ENCODE measurements around the gene COG4. TPM values are rescaled to one million over a fixed set of nuclear protein-coding genes. Genes with fewer than 3 reads are reported as not detected.

The COG4 gene
- total and polyA plus RNA-seq, 3 experiments from 2014 or later = 48.9 to 51.9 (median 50.7) TPM

DNA sequence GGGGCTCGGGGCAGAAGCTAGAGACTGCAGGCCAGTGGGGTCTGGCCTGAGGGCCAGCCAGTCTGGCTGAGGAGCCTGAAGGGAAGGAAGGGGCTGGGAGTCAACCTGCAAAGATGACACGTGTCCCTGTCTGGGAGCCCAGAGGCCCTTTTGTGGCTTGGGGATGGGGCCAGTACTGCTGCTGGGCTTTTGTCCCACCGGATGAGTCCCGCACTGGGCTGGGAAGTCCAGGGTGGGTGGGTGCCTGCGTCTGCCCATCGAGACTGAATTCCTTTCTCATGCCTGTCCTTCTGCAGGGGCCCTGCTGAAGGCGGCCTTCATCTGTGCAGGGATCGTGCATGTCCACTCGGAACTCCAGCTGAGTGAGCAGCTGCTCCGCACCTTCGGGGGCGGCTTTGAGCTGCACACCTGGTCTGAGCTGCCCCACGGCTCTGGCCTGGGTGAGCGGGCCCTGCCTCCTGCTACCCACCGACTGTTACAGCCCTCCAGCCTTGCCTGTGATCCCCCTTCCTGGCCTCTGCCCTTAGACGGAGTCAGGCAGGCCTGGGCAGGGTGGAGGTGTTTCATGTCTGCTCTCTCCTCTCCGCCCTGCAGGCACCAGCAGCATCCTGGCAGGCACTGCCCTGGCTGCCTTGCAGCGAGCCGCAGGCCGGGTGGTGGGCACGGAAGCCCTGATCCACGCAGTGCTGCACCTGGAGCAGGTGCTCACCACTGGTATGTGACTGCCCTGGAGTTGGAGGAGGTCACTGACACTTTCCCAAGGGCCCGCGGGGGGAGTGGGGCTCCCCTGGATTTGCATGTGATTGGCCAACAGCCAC, 48.1 kb downstream of the COG4 start:
- no peak overlapping the region for H3K27ac ChIP-seq (ENCODE audit: low read depth, low read length)
- no peak overlapping the region for H3K4me3 ChIP-seq (ENCODE audit: low read length)
- H3K36me3 ChIP-seq (ENCODE audit: insufficient read depth, low read length) = no peaks in the 10 kb centered on the region
- no peaks in the 10 kb centered on the region for H3K27me3 ChIP-seq (ENCODE audit: insufficient read depth, low read length, poor library complexity, severe bottlenecking)
- Mint-ChIP-seq H3K27me3 (no peaks in the 10 kb centered on the region), H3K36me3 (peaks cover 0 to 47% (median 0%) of the 10 kb centered on the region in 3 donors), H3K27ac (peak overlapping the region in 2 of 8 donors; percentile 29 to 46), H3K4me1 (peaks cover 0 to 8% (median 1%) of the 10 kb centered on the region in 3 donors), H3K9me3 (no peaks in the 10 kb centered on the region), H3K4me3 (no peak overlapping the region)
- no peak for DNase-seq
- H3K4me1 ChIP-seq (ENCODE audit: insufficient read depth, low read length) = no peaks in the 10 kb centered on the region
- POLR2A ChIA-PET = interaction anchor here (0.5 kb wide), 1 partner anchor 203 kb away, joined by 3 read pairs; no protein-coding TSS in a partner anchor
- CTCF ChIA-PET = no interaction called here
- H3K9me3 ChIP-seq (ENCODE audit: low read length) = no peaks in the 10 kb centered on the region

DNA sequence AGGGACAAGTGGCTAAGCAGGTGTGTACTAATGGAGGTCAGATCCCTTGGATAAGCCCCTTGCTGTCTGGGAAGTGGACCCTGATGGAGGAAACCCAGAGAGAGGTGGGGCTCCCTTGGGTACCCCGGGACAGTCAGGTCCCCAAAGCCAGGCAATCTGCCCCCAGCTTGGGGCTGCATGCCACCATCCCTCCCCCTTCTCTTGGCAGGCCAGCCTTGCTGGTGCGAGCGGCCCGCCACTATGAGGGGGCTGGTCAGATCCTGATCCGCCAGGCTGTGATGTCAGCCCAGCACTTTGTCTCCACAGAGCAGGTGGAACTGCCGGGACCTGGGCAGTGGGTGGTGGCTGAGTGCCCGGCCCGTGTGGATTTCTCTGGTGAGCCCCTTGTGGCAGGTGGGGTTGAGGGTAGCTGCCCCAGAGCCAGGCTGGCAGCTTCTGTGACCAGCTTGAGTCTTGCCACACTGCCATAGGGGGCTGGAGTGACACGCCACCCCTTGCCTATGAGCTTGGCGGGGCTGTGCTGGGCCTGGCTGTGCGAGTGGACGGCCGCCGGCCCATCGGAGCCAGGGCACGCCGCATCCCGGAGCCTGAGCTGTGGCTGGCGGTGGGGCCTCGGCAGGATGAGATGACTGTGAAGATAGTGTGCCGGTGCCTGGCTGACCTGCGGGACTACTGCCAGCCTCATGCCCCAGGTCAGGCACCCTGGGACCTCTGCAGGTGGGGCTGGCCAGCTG, 48.9 kb downstream of the COG4 start:
- Histone ChIP-seq H3K4me3 (ENCODE audit: low read length) (no peak overlapping the region), H3K27ac (ENCODE audit: low read depth, low read length) (no peak overlapping the region), H3K9me3 (ENCODE audit: low read length) (no peaks in the 10 kb centered on the region), H3K36me3 (ENCODE audit: insufficient read depth, low read length) (no peaks in the 10 kb centered on the region), H3K4me1 (ENCODE audit: insufficient read depth, low read length) (no peaks in the 10 kb centered on the region), H3K27me3 (ENCODE audit: insufficient read depth, low read length, poor library complexity, severe bottlenecking) (no peaks in the 10 kb centered on the region)
- no peak overlapping the region for H3K4me3 Mint-ChIP-seq
- no peaks in the 10 kb centered on the region for H3K27me3 Mint-ChIP-seq
- H3K4me1 Mint-ChIP-seq = peaks cover 0 to 8% (median 1%) of the 10 kb centered on the region in 3 donors
- no peak overlapping the region for H3K27ac Mint-ChIP-seq
- POLR2A ChIA-PET = interaction anchor here (0.5 kb wide), 2 partner anchors 202 to 211 kb away, joined by 3 to 4 read pairs; no protein-coding TSS in a partner anchor
- no peaks in the 10 kb centered on the region for H3K9me3 Mint-ChIP-seq
- CTCF ChIA-PET = no interaction called here
- peaks cover 0 to 43% (median 0%) of the 10 kb centered on the region in 3 donors for H3K36me3 Mint-ChIP-seq
- no peak for DNase-seq

GRCh38 chr16:70473446-70474319, 49.7 kb downstream of the COG4 start:
- CTCF ChIA-PET = no interaction called here
- Histone ChIP-seq H3K4me1 (ENCODE audit: insufficient read depth, low read length) (no peaks in the 10 kb centered on the region), H3K27me3 (ENCODE audit: insufficient read depth, low read length, poor library complexity, severe bottlenecking) (no peaks in the 10 kb centered on the region), H3K27ac (ENCODE audit: low read depth, low read length) (no peak overlapping the region), H3K36me3 (ENCODE audit: insufficient read depth, low read length) (no peaks in the 10 kb centered on the region), H3K4me3 (ENCODE audit: low read length) (no peak overlapping the region), H3K9me3 (ENCODE audit: low read length) (no peaks in the 10 kb centered on the region)
- peaks cover 0 to 39% (median 0%) of the 10 kb centered on the region in 3 donors for H3K36me3 Mint-ChIP-seq
- H3K4me3 Mint-ChIP-seq = no peak overlapping the region
- POLR2A ChIA-PET = interaction anchor here (0.5 to 0.6 kb wide), 2 partner anchors 86 to 211 kb away, joined by 4 read pairs; no protein-coding TSS in a partner anchor
- no peaks in the 10 kb centered on the region for H3K27me3 Mint-ChIP-seq
- peak overlapping the region in 1 of 8 donors; percentile 85 for H3K27ac Mint-ChIP-seq
- peaks cover 0 to 4% (median 0%) of the 10 kb centered on the region in 3 donors for H3K4me1 Mint-ChIP-seq
- H3K9me3 Mint-ChIP-seq = no peaks in the 10 kb centered on the region
- DNase-seq = no peak

- CTCF ChIA-PET = no interaction called here
- Mint-ChIP-seq H3K4me3 (no peak overlapping the region), H3K27me3 (no peaks in the 10 kb centered on the region), H3K36me3 (peaks cover 0 to 39% (median 0%) of the 10 kb centered on the region in 3 donors), H3K9me3 (no peaks in the 10 kb centered on the region), H3K4me1 (no peaks in the 10 kb centered on the region), H3K27ac (no peak overlapping the region)
- POLR2A ChIA-PET = interaction anchor here (0.6 kb wide), 1 partner anchor 85 kb away, joined by 4 read pairs; no protein-coding TSS in a partner anchor
- no peak for DNase-seq
- H3K4me3 ChIP-seq (ENCODE audit: low read length) = no peak overlapping the region
- no peaks in the 10 kb centered on the region for H3K4me1 ChIP-seq (ENCODE audit: insufficient read depth, low read length)
- no peaks in the 10 kb centered on the region for H3K36me3 ChIP-seq (ENCODE audit: insufficient read depth, low read length)
- no peak overlapping the region for H3K27ac ChIP-seq (ENCODE audit: low read depth, low read length)
- no peaks in the 10 kb centered on the region for H3K27me3 ChIP-seq (ENCODE audit: insufficient read depth, low read length, poor library complexity, severe bottlenecking)
- H3K9me3 ChIP-seq (ENCODE audit: low read length) = no peaks in the 10 kb centered on the region
These were observed 50.4 kb downstream of the COG4 start for GRCh38 chr16:70472786-70473433.

- H3K27ac Mint-ChIP-seq = no peak overlapping the region
- Histone ChIP-seq H3K9me3 (ENCODE audit: low read length) (no peaks in the 10 kb centered on the region), H3K36me3 (ENCODE audit: insufficient read depth, low read length) (no peaks in the 10 kb centered on the region), H3K4me3 (ENCODE audit: low read length) (no peak overlapping the region), H3K27me3 (ENCODE audit: insufficient read depth, low read length, poor library complexity, severe bottlenecking) (no peaks in the 10 kb centered on the region), H3K27ac (ENCODE audit: low read depth, low read length) (no peak overlapping the region), H3K4me1 (ENCODE audit: insufficient read depth, low read length) (no peaks in the 10 kb centered on the region)
- no peak for DNase-seq
- H3K4me1 Mint-ChIP-seq = no peaks in the 10 kb centered on the region
- H3K9me3 Mint-ChIP-seq = no peaks in the 10 kb centered on the region
- H3K27me3 Mint-ChIP-seq = no peaks in the 10 kb centered on the region
- peaks cover 0 to 37% (median 5%) of the 10 kb centered on the region in 3 donors for H3K36me3 Mint-ChIP-seq
- CTCF ChIA-PET = no interaction called here
- POLR2A ChIA-PET = interaction anchor here (1.4 kb wide), 1 partner anchor 90 kb away, joined by 5 read pairs; no protein-coding TSS in a partner anchor
- H3K4me3 Mint-ChIP-seq = no peak overlapping the region
These were observed 52.4 kb downstream of the COG4 start for GRCh38 chr16:70470927-70471341.

- Mint-ChIP-seq H3K9me3 (no peaks in the 10 kb centered on the region), H3K4me3 (no peak overlapping the region), H3K27me3 (no peaks in the 10 kb centered on the region), H3K36me3 (peaks cover 0 to 33% (median 5%) of the 10 kb centered on the region in 3 donors), H3K4me1 (no peaks in the 10 kb centered on the region), H3K27ac (peak overlapping the region in 1 of 8 donors; percentile 54)
- no peak for DNase-seq
- CTCF ChIA-PET = no interaction called here
- Histone ChIP-seq H3K36me3 (ENCODE audit: insufficient read depth, low read length) (no peaks in the 10 kb centered on the region), H3K27ac (ENCODE audit: low read depth, low read length) (no peak overlapping the region), H3K4me1 (ENCODE audit: insufficient read depth, low read length) (no peaks in the 10 kb centered on the region), H3K4me3 (ENCODE audit: low read length) (no peak overlapping the region), H3K27me3 (ENCODE audit: insufficient read depth, low read length, poor library complexity, severe bottlenecking) (no peaks in the 10 kb centered on the region), H3K9me3 (ENCODE audit: low read length) (no peaks in the 10 kb centered on the region)
- POLR2A ChIA-PET = interaction anchor here (1.4 kb wide), 1 partner anchor 89 kb away, joined by 5 read pairs; no protein-coding TSS in a partner anchor
These were observed 53.0 kb downstream of the COG4 start for GRCh38 chr16:70470141-70470926.

Measured in CD8-positive, alpha-beta memory T cell (primary cell).